Ovary (tissue), 3 donors: ENCODE measurements around the gene QSOX2.

Experiments
- CTCF ChIP-seq, 3 donors: fragments of 450-650 bp in 2 of 3; fragments of 200-600 bp in 1 of 3; IDR thresholded peaks; one replicate each; pipeline versions ENCODE4 v1.5.1 to v1.8.0; 2016 to 2022; ENCODE audit warnings: antibody characterized with exemption in 3 of 3, mild to moderate bottlenecking in 1 of 3
- POLR2A ChIP-seq: fragments of 450-650 bp; IDR thresholded peaks from one replicate; pipeline ENCODE4 v1.6.1; 2017; ENCODE audit warnings: antibody characterized with exemption, mild to moderate bottlenecking, moderate library complexity
- donor health status: DM: no; HTN: no; CAD: no.

DNA sequence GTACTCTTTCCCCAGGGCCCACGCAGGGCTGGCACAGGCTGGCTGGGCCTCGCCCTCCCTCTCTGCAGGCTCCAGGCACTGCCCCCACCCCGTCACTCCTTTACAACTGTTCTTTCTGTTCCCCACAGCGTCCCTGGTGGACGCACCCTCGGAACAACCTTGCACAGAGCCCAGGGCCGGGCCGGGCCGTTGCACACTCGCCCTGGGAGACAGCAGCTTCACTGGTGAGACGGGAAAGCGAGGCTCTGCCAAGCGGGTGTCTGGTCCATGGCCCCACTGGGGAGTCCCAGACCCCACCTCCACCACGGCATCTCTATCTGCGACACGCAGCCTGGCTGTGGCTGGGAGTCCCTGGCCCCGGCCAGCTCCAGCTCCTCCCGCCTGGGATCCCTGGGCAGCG is 18.4 kb upstream of the QSOX2 start:
- TF ChIP-seq POLR2A (no peak), CTCF (IDR thresholded peaks at IDR 0.05) (no peak)
